Stomach (tissue), 9 donors: Measurements from ENCODE around the gene LIMK1. TPM values are rescaled to one million over a fixed set of nuclear protein-coding genes. Genes with fewer than 3 reads are reported as not detected.

Experiments used
- DNase-seq, 2 donors: peaks; one replicate each; pipeline versions ENCODE4 v3.0.0 to v3.0.0-alpha.2; 2013 to 2019
- H3K27ac ChIP-seq, 5 donors: fragments of 200-600 bp in 4 of 5; sonication (generic) in 4 of 5; one replicate each; pipeline ENCODE4 v1.5.1; 2013 to 2019; ENCODE audit warnings: mild to moderate bottlenecking in 1 of 5, moderate library complexity in 1 of 5
- H3K27me3 ChIP-seq, 3 donors: fragments of 200-600 bp; sonication (generic); one replicate each; pipeline ENCODE4 v1.5.1; 2017 to 2019; ENCODE audit warnings: mixed run types in 1 of 3
- H3K36me3 ChIP-seq, 4 donors: fragments of 200-600 bp; sonication (generic); 1 replicate in 3 of 4; 2 replicates in 1 of 4; pipeline ENCODE4 v1.5.1; 2016 to 2019
- H3K4me1 ChIP-seq, 4 donors: fragments of 200-600 bp; sonication (generic); one replicate each; pipeline ENCODE4 v1.5.1; 2016 to 2019
- H3K4me3 ChIP-seq, 4 donors: fragments of 200-600 bp; sonication (generic) in 3 of 4; one replicate each; pipeline ENCODE4 v1.5.1; 2016 to 2019; ENCODE audit warnings: mild to moderate bottlenecking in 1 of 4
- H3K9me3 ChIP-seq, 4 donors: fragments of 200-600 bp; sonication (generic); one replicate each; pipeline ENCODE4 v1.5.1; 2016 to 2019
- EP300 ChIP-seq: sonication (generic); formaldehyde crosslinking; IDR thresholded peaks from one replicate; pipeline ENCODE4 v1.6.1; 2017; ENCODE audit warnings: antibody characterized with exemption
- POLR2A ChIP-seq, 4 donors: fragments of 450-650 bp; IDR thresholded peaks; one replicate each; pipeline ENCODE4 v1.6.1; 2016; ENCODE audit warnings: antibody characterized with exemption in 4 of 4, control low read depth in 2 of 4, mild to moderate bottlenecking in 1 of 4, moderate library complexity in 1 of 4
- POLR2AphosphoS5 ChIP-seq, 3 donors: sonication (generic); formaldehyde crosslinking; IDR thresholded peaks; one replicate each; pipeline ENCODE4 v1.6.1; 2016; ENCODE audit warnings: antibody characterized with exemption in 3 of 3
- WGBS, 5 donors: extraction: QIAGEN DNeasy Blood & Tissue Kit in 3 of 5; methylation state at CpG; one replicate each; pipeline versions ENCODE4 v1.1.5 to v1.1.7; 2013 to 2018; 5-methylcytosine and 5-hydroxymethylcytosine counted together
- intact Hi-C: fragments of 100-400 bp; cut with DNase I; formaldehyde crosslinking; loops from one replicate; pipeline ENCODE4 v1.15.1; 2023; ENCODE audit warnings: low total_unique reads
- polyA plus RNA-seq, 3 donors: library from polyadenylated mRNA; stranded (reverse); fragments of 200-250 nt; gene quantifications; one replicate each; pipeline ENCODE4 v1.2.3, GENCODE V29; 2013
- total RNA-seq, 5 donors: library from RNA; depleted of rRNA; stranded (reverse); fragments of >200 nt; gene quantifications; one replicate each; pipeline versions ENCODE4 v1.1.0 to v1.2.3, GENCODE V29; 2014 to 2016
- TF ChIP-seq, protein P1 (sequence below), 7 experiments: fragments of 450-650 bp in 4 of 7; fragments of 200-600 bp in 3 of 7; sonication (generic) in 3 of 7; IDR thresholded peaks; one replicate each; pipeline ENCODE4 v1.5.1; 2016 to 2019; ENCODE audit warnings: antibody characterized with exemption in 7 of 7, control low read depth in 2 of 7, mild to moderate bottlenecking in 1 of 7
- donor health status: healthy with polysubstance abuse.
- donor health status: Bipolar disorder and iron deficiency.
- donor health status: healthy.

The LIMK1 gene
- total and polyA plus RNA-seq, 8 donors = 2.9 to 26.6 (median 8.7) TPM

DNA sequence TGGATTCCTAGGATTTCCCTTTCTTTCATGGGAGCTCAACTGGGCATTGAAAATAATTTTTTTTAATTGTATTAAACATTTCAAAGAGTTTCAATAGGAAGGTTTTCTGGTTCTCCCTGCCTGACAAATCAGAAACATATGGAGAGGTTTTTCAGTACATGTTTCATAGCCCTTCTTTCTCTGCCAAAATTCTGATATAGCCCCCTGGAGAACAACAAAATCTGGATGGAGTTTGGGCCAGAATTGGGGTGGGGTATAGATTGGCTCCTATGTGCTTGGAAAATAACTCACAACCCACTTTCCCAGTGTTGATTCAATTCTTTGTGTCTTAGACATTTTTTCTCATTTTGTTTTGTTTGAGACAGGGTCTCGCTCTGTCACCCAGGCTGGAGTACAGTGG is 66.0 kb downstream of the LIMK1 start:
- peaks cover 0 to 5% (median 0%) of the 10 kb centered on the region in 4 donors for H3K9me3 ChIP-seq
- no peaks in the 10 kb centered on the region for H3K27me3 ChIP-seq
- 85 to 100% (median 100%) methylated on average over 1 of the region's 1 CpG for whole genome bisulfite sequencing, 5 donors
- TF ChIP-seq EP300 (no peak), POLR2AphosphoS5 (IDR thresholded peaks at IDR 0.05) (no peak), POLR2A (IDR thresholded peaks at IDR 0.05) (no peak)
- TF ChIP-seq, protein P1, sequence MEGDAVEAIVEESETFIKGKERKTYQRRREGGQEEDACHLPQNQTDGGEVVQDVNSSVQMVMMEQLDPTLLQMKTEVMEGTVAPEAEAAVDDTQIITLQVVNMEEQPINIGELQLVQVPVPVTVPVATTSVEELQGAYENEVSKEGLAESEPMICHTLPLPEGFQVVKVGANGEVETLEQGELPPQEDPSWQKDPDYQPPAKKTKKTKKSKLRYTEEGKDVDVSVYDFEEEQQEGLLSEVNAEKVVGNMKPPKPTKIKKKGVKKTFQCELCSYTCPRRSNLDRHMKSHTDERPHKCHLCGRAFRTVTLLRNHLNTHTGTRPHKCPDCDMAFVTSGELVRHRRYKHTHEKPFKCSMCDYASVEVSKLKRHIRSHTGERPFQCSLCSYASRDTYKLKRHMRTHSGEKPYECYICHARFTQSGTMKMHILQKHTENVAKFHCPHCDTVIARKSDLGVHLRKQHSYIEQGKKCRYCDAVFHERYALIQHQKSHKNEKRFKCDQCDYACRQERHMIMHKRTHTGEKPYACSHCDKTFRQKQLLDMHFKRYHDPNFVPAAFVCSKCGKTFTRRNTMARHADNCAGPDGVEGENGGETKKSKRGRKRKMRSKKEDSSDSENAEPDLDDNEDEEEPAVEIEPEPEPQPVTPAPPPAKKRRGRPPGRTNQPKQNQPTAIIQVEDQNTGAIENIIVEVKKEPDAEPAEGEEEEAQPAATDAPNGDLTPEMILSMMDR (IDR thresholded peaks at IDR 0.05) = no peak
- no peaks in the 10 kb centered on the region for H3K36me3 ChIP-seq
- no peak overlapping the region for H3K4me3 ChIP-seq
- no peak for DNase-seq
- H3K27ac ChIP-seq = no peak overlapping the region
- H3K4me1 ChIP-seq = no peaks in the 10 kb centered on the region
- intact Hi-C loops = no loop called here

DNA sequence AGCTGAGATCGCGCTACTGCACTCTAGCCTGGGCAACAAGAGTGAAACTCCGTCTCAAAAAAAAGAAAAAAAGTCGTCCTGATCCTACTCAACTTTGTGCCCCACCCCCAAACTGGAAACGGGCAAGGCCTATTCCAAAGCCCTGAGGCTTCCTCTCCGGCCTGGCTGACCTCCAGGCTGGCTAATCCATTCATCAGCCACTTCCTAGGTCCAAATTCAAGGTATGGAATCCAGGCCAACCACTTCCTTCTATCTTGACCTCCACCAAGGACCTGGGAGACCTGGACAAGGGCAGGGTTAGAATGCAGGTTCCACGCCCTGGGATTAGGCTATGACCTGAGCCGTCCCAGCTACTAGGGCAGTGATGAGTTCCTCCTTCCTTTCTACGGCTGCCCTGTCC is 70.1 kb downstream of the LIMK1 start:
- Histone ChIP-seq H3K4me3 (no peak overlapping the region), H3K4me1 (no peaks in the 10 kb centered on the region), H3K27me3 (no peaks in the 10 kb centered on the region), H3K9me3 (no peaks in the 10 kb centered on the region), H3K27ac (no peak overlapping the region), H3K36me3 (no peaks in the 10 kb centered on the region)
- 70 to 80% (median 76%) methylated on average over 7 to 9 of the region's 9 CpGs for WGBS, 5 donors
- intact Hi-C loops = no loop called here
- TF ChIP-seq EP300 (no peak), POLR2A (IDR thresholded peaks at IDR 0.05) (no peak), POLR2AphosphoS5 (IDR thresholded peaks at IDR 0.05) (no peak)
- TF ChIP-seq, protein P1 (IDR thresholded peaks at IDR 0.05) = no peak
- no peak for DNase-seq

DNA sequence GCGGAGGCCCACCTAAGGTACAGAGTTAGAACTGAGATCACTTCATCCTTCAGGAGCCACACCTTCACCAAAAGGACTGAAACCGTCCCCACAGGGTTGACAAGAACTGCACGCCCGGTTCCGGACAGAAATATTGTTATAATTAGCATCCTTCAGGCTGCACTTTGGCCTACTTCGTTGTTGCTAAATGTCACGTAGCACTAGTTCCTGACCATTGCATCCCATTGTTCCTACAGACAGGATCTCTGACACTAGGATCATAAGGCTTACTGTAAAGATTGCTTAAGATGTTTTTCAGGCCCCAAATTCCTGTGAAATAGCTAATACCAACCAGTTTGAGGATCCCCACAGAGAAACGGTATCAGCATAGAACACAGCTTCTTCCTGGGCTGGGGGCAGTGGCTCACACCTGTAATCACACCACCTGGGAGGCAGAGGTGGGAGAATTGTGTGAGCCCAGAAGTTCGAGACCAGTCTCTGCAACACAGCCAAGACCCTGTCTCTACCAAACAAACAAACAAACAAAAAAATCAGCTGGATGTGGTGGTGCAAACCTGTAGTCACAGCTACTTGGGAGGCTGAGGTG is 72.3 kb downstream of the LIMK1 start:
- no peaks in the 10 kb centered on the region for H3K36me3 ChIP-seq
- peaks cover 0 to 3% (median 0%) of the 10 kb centered on the region in 4 donors for H3K4me1 ChIP-seq
- no peak for DNase-seq
- intact Hi-C loops = no loop called here
- no peak overlapping the region for H3K27ac ChIP-seq
- WGBS, 5 donors = 77 to 87% (median 84%) methylated on average over 9 of the region's 9 CpGs
- no peaks in the 10 kb centered on the region for H3K9me3 ChIP-seq
- no peaks in the 10 kb centered on the region for H3K27me3 ChIP-seq
- no peak overlapping the region for H3K4me3 ChIP-seq
- TF ChIP-seq POLR2A (IDR thresholded peaks at IDR 0.05) = no peak
- TF ChIP-seq, protein P1 (IDR thresholded peaks at IDR 0.05) = no peak
- no peak for TF ChIP-seq EP300
- TF ChIP-seq POLR2AphosphoS5 (IDR thresholded peaks at IDR 0.05) = no peak

DNA sequence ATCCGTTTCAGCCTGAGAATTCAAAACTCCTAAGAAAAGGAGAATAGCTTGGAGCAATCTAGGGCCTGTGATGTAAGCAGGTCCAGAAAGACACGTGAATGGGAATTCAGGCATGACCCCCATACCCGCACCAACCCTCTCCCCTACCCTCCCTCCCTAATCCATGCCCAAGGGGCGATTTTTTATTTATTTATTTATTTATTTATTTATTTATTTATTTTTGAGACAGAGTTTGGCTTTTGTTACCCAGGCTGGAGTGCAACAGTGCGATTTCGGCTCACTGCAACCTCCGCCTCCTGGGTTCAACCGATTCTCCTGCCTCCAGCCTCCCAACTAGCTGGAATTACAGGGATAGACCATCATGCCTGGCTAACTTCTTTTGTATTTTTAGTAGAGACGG is 74.0 kb downstream of the LIMK1 start:
- TF ChIP-seq POLR2AphosphoS5 (IDR thresholded peaks at IDR 0.05) (no peak), POLR2A (IDR thresholded peaks at IDR 0.05) (no peak)
- TF ChIP-seq, protein P1 (IDR thresholded peaks at IDR 0.05) = no peak
- no peak for DNase-seq
- no peaks in the 10 kb centered on the region for H3K9me3 ChIP-seq
- intact Hi-C loops = no loop called here
- no peak overlapping the region for H3K27ac ChIP-seq
- no peaks in the 10 kb centered on the region for H3K36me3 ChIP-seq
- no peak overlapping the region for H3K4me3 ChIP-seq
- H3K27me3 ChIP-seq = no peaks in the 10 kb centered on the region
- WGBS, 5 donors = 89 to 95% (median 93%) methylated on average over 9 of the region's 9 CpGs
- peaks cover 0 to 3% (median 0%) of the 10 kb centered on the region in 4 donors for H3K4me1 ChIP-seq
